Right atrium auricular region (tissue), 2 donors: ENCODE data around the gene TXNL4A. TPM values are rescaled to one million over a fixed set of nuclear protein-coding genes. Genes with fewer than 3 reads are reported as not detected.
A peak's percentile ranks its signal among the peaks of the same experiment; 100 is the strongest.

Experiments used
- DNase-seq: peaks from one replicate; pipeline ENCODE4 v3.0.0-alpha.2; 2019; ENCODE audit warnings: low spot score
- H3K27ac ChIP-seq, 2 donors: fragments of 200-600 bp; sonication (generic); 1 replicate in 1 of 2; 2 replicates in 1 of 2; pipeline ENCODE4 v1.5.1; 2016 to 2019
- H3K27me3 ChIP-seq, 2 donors: fragments of 200-600 bp; sonication (generic); one replicate each; pipeline versions ENCODE4 v1.5.1 to v1.6.0; 2017 to 2019
- H3K36me3 ChIP-seq: fragments of 200-600 bp; sonication (generic); one replicate; pipeline ENCODE4 v1.5.1; 2016
- H3K4me1 ChIP-seq, 2 donors: fragments of 200-600 bp; sonication (generic); one replicate each; pipeline versions ENCODE4 v1.5.1 to v1.6.0; 2017 to 2019
- H3K4me3 ChIP-seq, 2 donors: fragments of 200-600 bp; sonication (generic); 1 replicate in 1 of 2; 2 replicates in 1 of 2; pipeline ENCODE4 v1.5.1; 2017 to 2019; ENCODE audit warnings: mild to moderate bottlenecking in 1 of 2, moderate library complexity in 1 of 2
- H3K9me3 ChIP-seq, 2 donors: fragments of 200-600 bp; sonication (generic); one replicate each; pipeline ENCODE4 v1.5.1; 2019
- total RNA-seq, 2 donors: library from RNA; depleted of rRNA; stranded (reverse); fragments of >200 nt; gene quantifications; one replicate each; pipeline ENCODE4 v1.1.0, GENCODE V29; 2016
- TF ChIP-seq, protein P1 (sequence below), 2 donors: fragments of 200-600 bp; sonication (generic); IDR thresholded peaks; one replicate each; pipeline ENCODE4 v1.5.1; 2019; ENCODE audit warnings: antibody characterized with exemption in 2 of 2

Gene TXNL4A
- total RNA-seq, 2 donors from 2014 or later, result 20.8 to 37.5 TPM

- no peaks in the 10 kb centered on the region for H3K9me3 ChIP-seq
- no peak overlapping the region for H3K4me3 ChIP-seq
- peaks cover 0 to 12% of the 10 kb centered on the region in 2 donors for H3K4me1 ChIP-seq
- H3K27me3 ChIP-seq, result no peaks in the 10 kb centered on the region
- TF ChIP-seq, protein P1, sequence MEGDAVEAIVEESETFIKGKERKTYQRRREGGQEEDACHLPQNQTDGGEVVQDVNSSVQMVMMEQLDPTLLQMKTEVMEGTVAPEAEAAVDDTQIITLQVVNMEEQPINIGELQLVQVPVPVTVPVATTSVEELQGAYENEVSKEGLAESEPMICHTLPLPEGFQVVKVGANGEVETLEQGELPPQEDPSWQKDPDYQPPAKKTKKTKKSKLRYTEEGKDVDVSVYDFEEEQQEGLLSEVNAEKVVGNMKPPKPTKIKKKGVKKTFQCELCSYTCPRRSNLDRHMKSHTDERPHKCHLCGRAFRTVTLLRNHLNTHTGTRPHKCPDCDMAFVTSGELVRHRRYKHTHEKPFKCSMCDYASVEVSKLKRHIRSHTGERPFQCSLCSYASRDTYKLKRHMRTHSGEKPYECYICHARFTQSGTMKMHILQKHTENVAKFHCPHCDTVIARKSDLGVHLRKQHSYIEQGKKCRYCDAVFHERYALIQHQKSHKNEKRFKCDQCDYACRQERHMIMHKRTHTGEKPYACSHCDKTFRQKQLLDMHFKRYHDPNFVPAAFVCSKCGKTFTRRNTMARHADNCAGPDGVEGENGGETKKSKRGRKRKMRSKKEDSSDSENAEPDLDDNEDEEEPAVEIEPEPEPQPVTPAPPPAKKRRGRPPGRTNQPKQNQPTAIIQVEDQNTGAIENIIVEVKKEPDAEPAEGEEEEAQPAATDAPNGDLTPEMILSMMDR (IDR thresholded peaks at IDR 0.05), result no peak
- H3K36me3 ChIP-seq, result no peaks in the 10 kb centered on the region
- no peak overlapping the region for H3K27ac ChIP-seq
- no peak for DNase-seq
Observed at GRCh38 chr18:79955302-79956075, 32.9 kb downstream of the TXNL4A start.

DNA sequence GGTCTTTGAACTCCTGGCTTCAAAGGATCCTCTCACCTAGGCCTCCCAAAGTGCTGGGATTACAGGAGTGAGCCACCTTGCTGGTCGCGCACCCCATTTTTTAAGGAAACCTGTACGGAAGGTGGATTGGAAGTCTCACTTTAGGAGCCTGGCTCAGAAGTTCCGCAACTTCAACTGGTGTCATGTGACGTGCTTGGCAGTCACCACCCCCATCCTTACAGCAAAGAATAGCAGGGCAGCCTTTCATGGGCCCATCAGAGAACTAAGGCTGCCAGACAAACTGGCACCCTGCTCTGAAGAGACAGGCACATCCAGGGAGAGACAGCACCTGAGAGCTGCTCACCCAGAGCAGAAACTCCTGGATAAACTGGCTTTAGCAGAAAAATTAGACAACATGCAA is 33.6 kb downstream of the TXNL4A start:
- TF ChIP-seq, protein P1 (IDR thresholded peaks at IDR 0.05), result no peak
- H3K4me1 ChIP-seq, result peaks cover 0 to 18% of the 10 kb centered on the region in 2 donors
- H3K9me3 ChIP-seq, result no peaks in the 10 kb centered on the region
- no peak overlapping the region for H3K4me3 ChIP-seq
- no peak overlapping the region for H3K27ac ChIP-seq
- H3K27me3 ChIP-seq, result no peaks in the 10 kb centered on the region
- no peaks in the 10 kb centered on the region for H3K36me3 ChIP-seq
- DNase-seq, result no peak

DNA sequence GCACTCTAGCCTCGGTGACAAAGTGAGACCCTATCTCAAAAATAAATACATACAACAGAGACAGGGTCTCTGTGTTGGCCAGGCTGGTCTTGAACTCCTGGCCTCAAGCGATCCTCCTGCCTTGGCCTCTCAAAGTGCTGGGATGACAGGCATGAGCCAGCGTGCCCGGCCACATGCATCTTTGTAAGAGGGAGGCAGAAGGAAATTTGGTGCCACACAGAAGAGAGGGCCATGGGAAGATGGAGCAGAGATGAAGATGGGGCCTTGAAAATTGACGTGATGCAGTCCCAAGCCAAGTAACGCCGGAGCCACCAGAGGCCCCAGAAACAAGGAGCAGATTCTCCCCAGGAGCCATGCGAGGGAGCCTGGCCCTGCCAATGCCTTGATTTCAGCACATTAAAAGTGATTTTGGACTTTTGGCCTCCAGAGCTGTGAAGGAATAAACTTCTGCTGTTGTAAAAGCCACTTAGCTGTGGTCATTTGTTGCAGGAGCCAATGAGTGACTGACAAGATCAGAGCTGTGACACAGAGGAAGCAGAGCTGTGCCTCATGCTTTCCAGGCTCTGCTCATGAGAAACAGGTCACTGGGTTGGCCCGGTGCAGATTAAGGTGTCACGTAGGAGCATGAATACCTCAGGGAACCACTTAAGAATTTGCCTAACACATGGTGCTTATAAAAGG is 34.3 kb downstream of the TXNL4A start:
- DNase-seq, result no peak
- Histone ChIP-seq H3K27me3 (no peaks in the 10 kb centered on the region), H3K27ac (no peak overlapping the region), H3K36me3 (no peaks in the 10 kb centered on the region), H3K4me3 (no peak overlapping the region), H3K4me1 (peaks cover 0 to 25% of the 10 kb centered on the region in 2 donors), H3K9me3 (no peaks in the 10 kb centered on the region)
- TF ChIP-seq, protein P1 (IDR thresholded peaks at IDR 0.05), result no peak

- H3K27me3 ChIP-seq, result no peaks in the 10 kb centered on the region
- H3K36me3 ChIP-seq, result no peaks in the 10 kb centered on the region
- H3K9me3 ChIP-seq, result no peaks in the 10 kb centered on the region
- DNase-seq, result no peak
- H3K4me1 ChIP-seq, result peaks cover 0 to 36% of the 10 kb centered on the region in 2 donors
- H3K4me3 ChIP-seq, result no peak overlapping the region
- H3K27ac ChIP-seq, result no peak overlapping the region
- TF ChIP-seq, protein P1 (IDR thresholded peaks at IDR 0.05), result no peak
Observed at GRCh38 chr18:79952996-79953559, 35.3 kb downstream of the TXNL4A start.

- no peaks in the 10 kb centered on the region for H3K9me3 ChIP-seq
- H3K36me3 ChIP-seq, result no peaks in the 10 kb centered on the region
- TF ChIP-seq, protein P1 (IDR thresholded peaks at IDR 0.05), result no peak
- H3K27me3 ChIP-seq, result no peaks in the 10 kb centered on the region
- peaks cover 0 to 41% of the 10 kb centered on the region in 2 donors for H3K4me1 ChIP-seq
- H3K27ac ChIP-seq, result peak overlapping the region in 1 of 2 donors; percentile 93
- DNase-seq, result no peak
- peak overlapping the region; percentile 97 to 99 for H3K4me3 ChIP-seq
Observed at GRCh38 chr18:79952456-79952995, 35.8 kb downstream of the TXNL4A start.
